GM12878 (cell line): Measurements from ENCODE around the gene KRT75. TPM values are rescaled to one million over a fixed set of nuclear protein-coding genes. Genes with fewer than 3 reads are reported as not detected.

Experiments
- ATAC-seq: fragments of 200-7000 bp; cut with Tn5 transposase; 3 replicates; pipeline ENCODE4 v1.9.1; 2020; ENCODE audit warnings: mild to moderate bottlenecking, moderate library complexity
- BruUV-seq: library from RNA; stranded (reverse); fragments of 400-500 nt; replicated peaks from 2 replicates; lab custom pipeline; 2021; lab: Mats Ljungman, UMichigan
- CTCF ChIA-PET: fragments of 300-600 bp; sonication (Branson Sonifier 250); formaldehyde crosslinking; extraction: SDS; loops from one replicate; lab custom pipeline; 2021; ENCODE audit warnings: inconsistent platforms; lab: Yijun Ruan, JAX
- POLR2A ChIA-PET: fragments of 350-600 bp; formaldehyde crosslinking; extraction: SDS; loops from one replicate; lab custom pipeline; 2021; ENCODE audit warnings: inconsistent platforms; lab: Charles Lee
- RAD21 ChIA-PET: fragments of 300-600 bp; sonication (Branson Sonifier 250); formaldehyde crosslinking; loops from one replicate; lab custom pipeline; 2023; ENCODE audit warnings: antibody characterized with exemption; ENCODE audit not compliant: unreplicated experiment; lab: Charles Lee
- SMC1A ChIA-PET: fragments of 300-600 bp; sonication (Branson Sonifier 250); formaldehyde crosslinking; loops from one replicate; lab custom pipeline; 2023; ENCODE audit not compliant: unreplicated experiment, uncharacterized antibody; lab: Charles Lee
- DNase-seq: peaks from one replicate; pipeline ENCODE4 v3.0.0-alpha.2; 2011; ENCODE audit warnings: low read depth, low spot score
- FAIRE-seq: peaks from 3 replicates; lab custom pipeline; 2011; peaks lifted over from hg19 to GRCh38; lab: Jason Lieb, UNC
- H2AFZ ChIP-seq: 2 replicates; pipeline ENCODE4 v1.6.0; 2011; ENCODE audit warnings: low read depth, low read length, control low read depth; ENCODE audit not compliant: control insufficient read depth
- H3K27ac ChIP-seq: 2 replicates; pipeline ENCODE4 v1.5.1; 2011; ENCODE audit warnings: control low read depth; ENCODE audit not compliant: control insufficient read depth, insufficient read depth
- H3K27me3 ChIP-seq, 2 experiments: replicated peaks in 1 of 2; 2 replicates each; pipeline versions ENCODE4 v1.6.0 to v1.6.1; 2011; ENCODE audit warnings: low read length in 1 of 2; ENCODE audit not compliant: control insufficient read depth in 2 of 2, insufficient read depth in 2 of 2
- H3K36me3 ChIP-seq, 2 experiments: 2 replicates each; pipeline ENCODE4 v1.5.1; 2011; ENCODE audit warnings: low read length in 1 of 2; ENCODE audit not compliant: control insufficient read depth in 2 of 2, insufficient read depth in 2 of 2
- H3K4me1 ChIP-seq: 2 replicates; pipeline ENCODE4 v1.6.1; 2011; ENCODE audit warnings: mild to moderate bottlenecking, low read length, moderate library complexity, mixed read lengths; ENCODE audit not compliant: control insufficient read depth, insufficient read depth
- H3K4me2 ChIP-seq: 2 replicates; pipeline ENCODE4 v1.6.0; 2011; ENCODE audit warnings: control low read depth; ENCODE audit not compliant: control insufficient read depth, insufficient read depth
- H3K4me3 ChIP-seq: fragments of 200-600 bp; sonication (generic); 2 replicates; pipeline ENCODE4 v1.5.1; 2016
- H3K79me2 ChIP-seq: 2 replicates; pipeline ENCODE4 v1.6.0; 2011; ENCODE audit warnings: low read length; ENCODE audit not compliant: control insufficient read depth, insufficient read depth
- H3K9ac ChIP-seq: 2 replicates; pipeline ENCODE4 v1.8.0; 2011; ENCODE audit warnings: low read length, control low read depth, mixed read lengths; ENCODE audit not compliant: control insufficient read depth, insufficient read depth
- H3K9me3 ChIP-seq: replicated peaks from 3 replicates; pipeline ENCODE4 v1.5.1; 2011; ENCODE audit warnings: mild to moderate bottlenecking, low read length; ENCODE audit not compliant: control insufficient read depth, insufficient read depth
- H4K20me1 ChIP-seq: 2 replicates; pipeline ENCODE4 v1.6.0; 2011; ENCODE audit not compliant: control insufficient read depth, insufficient read depth
- ASH2L ChIP-seq: fragments of 300-600, 200-600 bp; sonication (generic); IDR thresholded peaks from 2 replicates; pipeline ENCODE4 v1.6.1; 2017; ENCODE audit warnings: low read depth, mild to moderate bottlenecking, borderline replicate concordance
- BCL11A ChIP-seq: IDR thresholded peaks from 2 replicates; pipeline ENCODE4 v1.6.1; 2011; ENCODE audit warnings: low read depth, low read length
- BCL3 ChIP-seq: IDR thresholded peaks from 2 replicates; pipeline ENCODE4 v1.6.1; 2011; ENCODE audit warnings: borderline replicate concordance, low read depth, mild to moderate bottlenecking, moderate library complexity, low read length; ENCODE audit not compliant: insufficient read depth, poor library complexity, severe bottlenecking
- CBX5 ChIP-seq: sonication (generic); IDR thresholded peaks from 2 replicates; pipeline ENCODE4 v1.6.1; 2016; ENCODE audit warnings: low read depth, moderate library complexity, mild to moderate bottlenecking, inconsistent platforms
- CHD4 ChIP-seq: fragments of 200-600 bp; sonication (generic); IDR thresholded peaks from 2 replicates; pipeline ENCODE4 v1.6.1; 2016; ENCODE audit warnings: mild to moderate bottlenecking
- MTA2 ChIP-seq: fragments of 450-650 bp; IDR thresholded peaks from 2 replicates; pipeline ENCODE4 v1.6.1; 2016; ENCODE audit warnings: low read depth, mild to moderate bottlenecking, moderate library complexity
- POLR2AphosphoS2 ChIP-seq: IDR thresholded peaks from 2 replicates; pipeline ENCODE4 v1.6.1; 2011; ENCODE audit warnings: low read depth, mild to moderate bottlenecking, low read length, improper control_type of control experiment, moderate library complexity
- SIN3A ChIP-seq: IDR thresholded peaks from 2 replicates; pipeline ENCODE4 v1.6.1; 2012; ENCODE audit warnings: low read depth, low read length, improper control_type of control experiment
- SMC3 ChIP-seq: IDR thresholded peaks from 2 replicates; pipeline ENCODE4 v1.6.1; 2011; ENCODE audit warnings: low read length, improper control_type of control experiment, borderline replicate concordance
- SUZ12 ChIP-seq: fragments of 200-600 bp; sonication (generic); IDR thresholded peaks from one replicate; pipeline ENCODE4 v1.6.1; 2018; ENCODE audit warnings: antibody characterized with exemption, mild to moderate bottlenecking; ENCODE audit not compliant: unreplicated experiment
- TBL1XR1 ChIP-seq: IDR thresholded peaks from 2 replicates; pipeline ENCODE4 v1.6.1; 2012; ENCODE audit warnings: low read depth, low read length, improper control_type of control experiment
- TCF12 ChIP-seq: IDR thresholded peaks from 2 replicates; pipeline ENCODE4 v1.6.1; 2011; ENCODE audit warnings: low read depth, mild to moderate bottlenecking, low read length
- ZZZ3 ChIP-seq: IDR thresholded peaks from 2 replicates; pipeline ENCODE4 v1.6.1; 2011; ENCODE audit warnings: low read depth; ENCODE audit not compliant: control insufficient read depth, insufficient read length
- WGBS: methylation state at CpG from one replicate; pipeline ENCODE4 v1.1.6; 2016; ENCODE audit warnings: low lambda C conversion rate; ENCODE audit not compliant: insufficient replicate concordance, insufficient coverage; ENCODE audit errors: missing lambda C conversion rate; 5-methylcytosine and 5-hydroxymethylcytosine counted together
- in situ Hi-C: fragments of 300-500 bp; cut with MboI; formaldehyde crosslinking; loops from 9 replicates; pipeline ENCODE4 v1.14.3; 2018; ENCODE audit warnings: mixed read lengths
- intact Hi-C: fragments of 100-400 bp; cut with micrococcal nuclease; formaldehyde crosslinking; loops from one replicate; pipeline ENCODE4 v1.14.2; 2022; ENCODE audit not compliant: unreplicated experiment
- polyA plus RNA-seq, 11 experiments: library from polyadenylated mRNA; depleted of rRNA in 4 of 11; unstranded in 6 of 11; stranded (reverse) in 5 of 11; fragments of >200 nt; fragmentation: Nextera tagmentation in 4 of 11; fragmentation: Illumina TruSeq in 1 of 11; extraction: Ambion mirVana in 4 of 11; extraction: Trizol in 1 of 11; gene quantifications; 1 replicate in 1 of 11; 2 replicates in 10 of 11; pipeline versions ENCODE4 v1.2.1 to v1.2.3, GENCODE V29; 2011 to 2016; ENCODE audit warnings: inconsistent platforms in 2 of 11, missing spikeins in 2 of 11, low read depth in 1 of 11
- total RNA-seq, 4 experiments: library from RNA; depleted of rRNA in 3 of 4; stranded (reverse); fragments of >200 nt in 3 of 4; fragmentation: Illumina TruSeq in 1 of 4; extraction: Trizol in 1 of 4; gene quantifications; 2 replicates each; pipeline versions ENCODE4 v1.2.1 to v1.2.3, GENCODE V29; 2013 to 2021
- TF ChIP-seq, protein P1 (sequence below): fragments of 450-650 bp; IDR thresholded peaks from 2 replicates; pipeline ENCODE4 v1.6.1; 2017; ENCODE audit warnings: antibody characterized with exemption, mild to moderate bottlenecking, moderate library complexity

The KRT75 gene
- total and polyA plus RNA-seq, 10 of the 15 experiments (the other 5 are each of a cell fraction or from before 2014, with no cell fraction given): not detected

- TF ChIP-seq BCL11A (no peak), TBL1XR1 (no peak), MTA2 (no peak), POLR2AphosphoS2 (no peak)
These were observed at the start of gene KRT75 (continued) for GRCh38 chr12:52434081-52434733.

- FAIRE-seq (no peak), DNase-seq (no peak), ATAC-seq (no peak)
- Histone ChIP-seq H3K4me2 (no peak overlapping the region), H3K27ac (no peak overlapping the region), H3K9me3 (no peaks in the 10 kb centered on the region; the same call in 2 of the 3 replicates), H3K27me3 (no peaks in the 10 kb centered on the region), H3K79me2 (no peaks in the 10 kb centered on the region), H2AFZ (no peak overlapping the region), H3K4me1 (no peaks in the 10 kb centered on the region), H3K4me3 (no peak overlapping the region), H4K20me1 (no peaks in the 10 kb centered on the region), H3K9ac (no peak overlapping the region), H3K36me3 (no peaks in the 10 kb centered on the region)
- no TSS peak for BruUV-seq
- ChIA-PET POLR2A (no interaction called here), SMC1A (no interaction called here), CTCF (no interaction called here), RAD21 (no interaction called here)
- in situ Hi-C loops: no loop called here
- 0% methylated on average over 3 of the region's 3 CpGs for WGBS
- intact Hi-C loops: no loop called here
- TF ChIP-seq TCF12 (no peak), SIN3A (no peak), CBX5 (no peak), SUZ12 (no peak), ZZZ3 (no peak), BCL3 (no peak), SMC3 (no peak), ASH2L (no peak), CHD4 (no peak)
- TF ChIP-seq, protein P1, sequence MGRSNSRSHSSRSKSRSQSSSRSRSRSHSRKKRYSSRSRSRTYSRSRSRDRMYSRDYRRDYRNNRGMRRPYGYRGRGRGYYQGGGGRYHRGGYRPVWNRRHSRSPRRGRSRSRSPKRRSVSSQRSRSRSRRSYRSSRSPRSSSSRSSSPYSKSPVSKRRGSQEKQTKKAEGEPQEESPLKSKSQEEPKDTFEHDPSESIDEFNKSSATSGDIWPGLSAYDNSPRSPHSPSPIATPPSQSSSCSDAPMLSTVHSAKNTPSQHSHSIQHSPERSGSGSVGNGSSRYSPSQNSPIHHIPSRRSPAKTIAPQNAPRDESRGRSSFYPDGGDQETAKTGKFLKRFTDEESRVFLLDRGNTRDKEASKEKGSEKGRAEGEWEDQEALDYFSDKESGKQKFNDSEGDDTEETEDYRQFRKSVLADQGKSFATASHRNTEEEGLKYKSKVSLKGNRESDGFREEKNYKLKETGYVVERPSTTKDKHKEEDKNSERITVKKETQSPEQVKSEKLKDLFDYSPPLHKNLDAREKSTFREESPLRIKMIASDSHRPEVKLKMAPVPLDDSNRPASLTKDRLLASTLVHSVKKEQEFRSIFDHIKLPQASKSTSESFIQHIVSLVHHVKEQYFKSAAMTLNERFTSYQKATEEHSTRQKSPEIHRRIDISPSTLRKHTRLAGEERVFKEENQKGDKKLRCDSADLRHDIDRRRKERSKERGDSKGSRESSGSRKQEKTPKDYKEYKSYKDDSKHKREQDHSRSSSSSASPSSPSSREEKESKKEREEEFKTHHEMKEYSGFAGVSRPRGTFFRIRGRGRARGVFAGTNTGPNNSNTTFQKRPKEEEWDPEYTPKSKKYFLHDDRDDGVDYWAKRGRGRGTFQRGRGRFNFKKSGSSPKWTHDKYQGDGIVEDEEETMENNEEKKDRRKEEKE: no peak
These were observed 45.9 kb upstream of the KRT75 start for GRCh38 chr12:52480073-52480472.
